ENCODE results near the gene SELENOP.
"Not testable (repeated sequence)": the region's sequence is repeated elsewhere in the genome, so short reads cannot be mapped to it uniquely, and the experiment has no call there.

Gene SELENOP

DNA sequence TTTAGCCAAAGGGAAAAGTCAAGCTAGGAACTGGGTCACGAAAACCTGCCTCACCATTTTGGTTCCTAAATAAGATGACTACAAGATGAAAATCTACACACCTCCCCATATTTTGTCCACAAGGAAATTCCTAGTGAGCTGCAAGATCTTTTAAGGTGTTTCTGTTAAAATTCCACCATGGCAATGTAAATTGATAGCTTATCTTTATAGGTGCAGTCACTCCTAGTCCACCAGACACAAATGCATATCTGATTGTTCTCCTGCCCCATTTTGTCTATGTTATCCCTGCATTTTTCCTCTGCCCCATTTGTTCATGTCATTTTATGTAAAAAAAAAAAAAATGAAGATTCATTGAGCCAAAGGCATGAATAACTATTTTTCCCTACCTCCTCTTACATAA is 41.1 kb upstream of the SELENOP start:
- DNase-seq (ENCODE audit: low read depth) = no peak
- no peak for TF ChIP-seq CTCF (IDR thresholded peaks at IDR 0.05; ENCODE audit: insufficient read depth, low read depth, low read length, missing control alignments)
- H3K4me3 ChIP-seq (ENCODE audit: low read length) = no peak overlapping the region

DNA sequence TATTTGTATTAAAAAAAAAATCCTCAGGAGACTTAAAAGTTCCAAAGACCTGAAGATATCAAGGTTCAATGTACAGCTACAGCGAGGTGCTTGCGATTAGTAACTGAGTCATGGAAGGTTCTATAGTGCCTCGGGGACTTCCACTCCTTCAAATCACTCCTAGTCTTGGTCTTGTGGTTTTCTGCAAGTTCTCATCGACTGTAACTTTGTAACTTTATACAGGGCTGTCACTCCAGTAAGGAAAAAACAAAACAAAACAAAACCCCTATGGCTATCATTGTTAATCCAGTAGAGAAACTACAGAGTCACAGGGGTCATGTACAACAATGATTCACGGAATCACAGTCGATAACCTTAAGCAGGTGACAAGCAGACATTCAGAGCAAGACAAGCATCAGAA is 39.8 kb upstream of the SELENOP start:
- no peak for TF ChIP-seq CTCF (IDR thresholded peaks at IDR 0.05; ENCODE audit: insufficient read depth, low read depth, low read length, missing control alignments)
- peak; percentile 68 for DNase-seq (ENCODE audit: low read depth)
- no peak overlapping the region for H3K4me3 ChIP-seq (ENCODE audit: low read length)

DNA sequence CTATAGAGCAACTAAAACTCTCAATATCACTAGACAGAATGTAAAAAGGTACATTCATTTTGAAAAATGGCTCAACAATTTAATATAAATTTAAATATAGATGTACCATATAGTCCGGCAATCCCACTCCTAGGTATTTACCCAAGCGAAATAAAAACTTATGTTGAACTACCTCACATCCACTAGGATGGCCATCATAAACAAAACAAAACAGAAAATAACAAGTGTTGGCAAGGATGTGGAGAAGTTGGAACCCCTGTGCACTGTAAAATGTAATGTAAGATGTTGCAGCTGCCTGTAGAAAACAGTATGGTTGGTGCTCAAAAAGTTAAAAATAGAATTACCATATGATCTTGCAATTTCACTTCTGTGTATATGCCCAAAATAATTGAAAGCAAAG is 36.9 kb upstream of the SELENOP start:
- no peak for DNase-seq (ENCODE audit: low read depth)
- H3K4me3 ChIP-seq (ENCODE audit: low read length) = no peak overlapping the region
- no peak for TF ChIP-seq CTCF (IDR thresholded peaks at IDR 0.05; ENCODE audit: insufficient read depth, low read depth, low read length, missing control alignments)

- not testable (repeated sequence) for H3K4me3 ChIP-seq (ENCODE audit: low read length); DNase-seq (ENCODE audit: low read depth)
These were observed 32.7 kb upstream of the SELENOP start for GRCh38 chr5:42844408-42844807.

DNA sequence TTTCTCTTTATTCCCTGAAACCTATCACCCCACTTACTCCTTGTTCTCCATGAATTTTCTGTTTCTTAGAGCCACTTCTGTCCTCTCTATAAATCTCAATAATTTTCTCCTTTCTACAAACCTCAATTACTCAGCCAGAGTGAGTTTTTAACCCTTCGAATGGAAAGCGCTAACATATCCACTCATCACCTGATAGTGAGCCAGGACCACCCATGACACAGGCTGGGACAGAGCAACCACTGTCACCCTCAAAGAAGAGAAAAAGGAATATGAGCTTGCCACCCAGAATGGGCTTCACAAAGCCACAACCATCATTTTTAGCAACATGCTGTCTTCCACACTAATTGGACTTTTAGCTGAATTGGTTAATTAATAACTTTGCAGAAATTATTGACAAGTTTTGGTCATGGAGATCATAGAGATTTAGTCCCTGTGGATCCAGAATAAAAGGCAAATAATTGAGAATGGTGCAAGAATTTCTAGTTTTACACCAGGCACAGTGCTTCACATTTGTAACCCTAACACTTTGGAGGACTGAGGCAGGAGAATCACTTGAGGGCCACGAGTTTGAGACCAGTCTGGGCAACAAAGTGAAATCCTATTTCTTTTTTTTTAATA is 32.1 kb upstream of the SELENOP start:
- no peak for TF ChIP-seq CTCF (IDR thresholded peaks at IDR 0.05; ENCODE audit: insufficient read depth, low read depth, low read length, missing control alignments)
- DNase-seq (ENCODE audit: low read depth) = no peak
- H3K4me3 ChIP-seq (ENCODE audit: low read length) = no peak overlapping the region

DNA sequence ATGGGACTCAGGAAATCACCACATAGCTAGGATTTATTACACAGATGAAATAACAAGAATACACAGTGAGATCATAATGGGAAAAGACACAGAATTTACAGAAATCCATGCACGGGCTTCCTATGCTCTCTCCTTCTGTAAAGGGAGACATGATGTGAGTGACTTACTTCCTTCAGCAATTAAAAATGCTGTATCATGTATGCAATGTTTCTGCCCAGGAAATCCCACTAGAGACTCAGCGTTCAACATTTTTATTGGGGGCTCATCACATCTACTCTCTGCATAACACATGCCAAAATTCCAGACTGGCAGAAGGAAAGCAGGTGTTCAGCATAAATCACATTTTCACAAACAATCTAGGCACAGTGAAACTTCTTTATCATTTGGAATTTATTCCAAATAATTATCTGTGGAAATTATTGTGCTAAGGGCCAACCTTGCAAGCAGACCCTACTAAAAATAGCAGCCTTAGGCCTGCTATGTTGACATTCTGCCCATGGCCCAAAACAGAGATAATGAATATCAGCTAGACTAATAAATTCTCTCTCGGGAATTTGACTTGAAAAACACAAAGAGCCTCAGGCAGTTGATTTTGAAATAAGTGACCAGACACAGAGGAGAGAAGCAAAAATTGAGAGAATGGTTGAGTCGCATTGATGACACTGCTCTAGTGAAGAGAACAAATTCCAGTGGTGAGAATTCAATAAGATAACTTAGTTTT is 31.4 kb upstream of the SELENOP start:
- no peak for TF ChIP-seq CTCF (IDR thresholded peaks at IDR 0.05; ENCODE audit: insufficient read depth, low read depth, low read length, missing control alignments)
- no peak for DNase-seq (ENCODE audit: low read depth)

GRCh38 chr5:42840842-42841567 is 29.3 kb upstream of the SELENOP start:
- no peak for TF ChIP-seq CTCF (IDR thresholded peaks at IDR 0.05; ENCODE audit: insufficient read depth, low read depth, low read length, missing control alignments)
- H3K4me3 ChIP-seq (ENCODE audit: low read length) = no peak overlapping the region
- no peak for DNase-seq (ENCODE audit: low read depth)

More for the DNA sequence above, 31.4 kb upstream of the SELENOP start:
- H3K4me3 ChIP-seq (ENCODE audit: low read length) = no peak overlapping the region

Measured in epithelial cell of esophagus (primary cell).